Right lobe of liver (tissue), 4 donors: ENCODE data around the gene FASTK.

Experiments
- POLR2A ChIP-seq: fragments of 450-650 bp; IDR thresholded peaks from one replicate; pipeline ENCODE4 v1.6.1; 2017; ENCODE audit warnings: antibody characterized with exemption, mild to moderate bottlenecking
- TF ChIP-seq, protein P1 (sequence below), 4 donors: fragments of 200-600 bp in 3 of 4; fragments of 450-650 bp in 1 of 4; IDR thresholded peaks; one replicate each; pipeline versions ENCODE4 v1.5.1 to v1.8.0; 2016 to 2022; ENCODE audit warnings: antibody characterized with exemption in 4 of 4, mild to moderate bottlenecking in 2 of 4
- donor health status: DM: no; HTN: no; CAD: no.
- donor health status: DM: no; HTN: no; CAD: no.
- donor health status: DM: no; HTN: yes; CAD: no.

DNA sequence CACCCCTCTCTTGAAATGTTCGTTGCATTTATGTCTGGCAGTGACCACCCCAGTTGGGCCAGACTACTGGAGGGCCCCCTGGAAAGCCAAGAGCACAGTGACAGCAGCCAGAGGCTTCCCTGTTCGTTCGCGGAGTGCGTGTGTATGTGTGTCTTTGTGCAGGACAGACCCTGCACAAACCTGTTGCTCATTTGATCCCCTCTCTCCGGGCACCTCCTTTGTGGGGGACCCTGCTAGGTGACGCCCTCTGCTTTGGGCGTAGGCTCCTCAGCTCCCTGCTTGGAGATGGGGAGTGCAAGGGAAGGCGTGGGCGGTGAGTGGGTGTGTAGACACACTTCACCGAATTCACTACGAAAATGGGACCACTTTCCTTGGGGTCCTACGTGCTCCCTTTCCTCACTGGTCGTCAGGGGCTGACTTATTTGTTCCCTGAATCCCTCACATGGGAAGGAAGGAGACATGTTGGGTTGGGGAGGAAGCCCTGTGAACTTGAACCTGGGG lies 44.3 kb upstream of the FASTK start:
- TF ChIP-seq, protein P1, sequence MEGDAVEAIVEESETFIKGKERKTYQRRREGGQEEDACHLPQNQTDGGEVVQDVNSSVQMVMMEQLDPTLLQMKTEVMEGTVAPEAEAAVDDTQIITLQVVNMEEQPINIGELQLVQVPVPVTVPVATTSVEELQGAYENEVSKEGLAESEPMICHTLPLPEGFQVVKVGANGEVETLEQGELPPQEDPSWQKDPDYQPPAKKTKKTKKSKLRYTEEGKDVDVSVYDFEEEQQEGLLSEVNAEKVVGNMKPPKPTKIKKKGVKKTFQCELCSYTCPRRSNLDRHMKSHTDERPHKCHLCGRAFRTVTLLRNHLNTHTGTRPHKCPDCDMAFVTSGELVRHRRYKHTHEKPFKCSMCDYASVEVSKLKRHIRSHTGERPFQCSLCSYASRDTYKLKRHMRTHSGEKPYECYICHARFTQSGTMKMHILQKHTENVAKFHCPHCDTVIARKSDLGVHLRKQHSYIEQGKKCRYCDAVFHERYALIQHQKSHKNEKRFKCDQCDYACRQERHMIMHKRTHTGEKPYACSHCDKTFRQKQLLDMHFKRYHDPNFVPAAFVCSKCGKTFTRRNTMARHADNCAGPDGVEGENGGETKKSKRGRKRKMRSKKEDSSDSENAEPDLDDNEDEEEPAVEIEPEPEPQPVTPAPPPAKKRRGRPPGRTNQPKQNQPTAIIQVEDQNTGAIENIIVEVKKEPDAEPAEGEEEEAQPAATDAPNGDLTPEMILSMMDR (IDR thresholded peaks at IDR 0.05), result no peak
- TF ChIP-seq POLR2A, result no peak
